Measurements from ENCODE around the gene RPS6KA3.
A peak's percentile ranks its signal among the peaks of the same experiment; 100 is the strongest.
"Not testable (repeated sequence)": the region's sequence is repeated elsewhere in the genome, so short reads cannot be mapped to it uniquely, and the experiment has no call there.

RPS6KA3 gene

GRCh38 chrX:20263474-20263873, 3.2 kb downstream of the RPS6KA3 start:
- no peak for DNase-seq

DNA sequence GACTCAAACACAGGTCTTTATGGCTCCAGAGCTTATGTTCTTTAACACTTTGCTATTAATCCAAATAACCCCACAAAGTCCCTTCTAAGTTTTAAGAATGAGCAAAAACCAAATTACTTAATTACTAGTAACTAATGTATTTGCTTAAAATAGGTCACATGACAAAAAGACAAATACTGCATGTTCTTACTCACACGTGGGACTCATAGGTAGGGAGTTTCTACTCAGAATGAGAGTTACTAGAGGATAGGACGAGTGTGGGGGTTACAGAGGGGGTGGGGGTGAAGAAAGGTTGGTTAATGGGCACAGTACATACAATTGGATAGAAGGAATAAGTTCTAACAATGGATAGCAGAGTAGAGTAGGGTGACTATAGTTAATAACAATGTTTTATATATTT, 5.8 kb downstream of the RPS6KA3 start:
- DNase-seq, result no peak

DNA sequence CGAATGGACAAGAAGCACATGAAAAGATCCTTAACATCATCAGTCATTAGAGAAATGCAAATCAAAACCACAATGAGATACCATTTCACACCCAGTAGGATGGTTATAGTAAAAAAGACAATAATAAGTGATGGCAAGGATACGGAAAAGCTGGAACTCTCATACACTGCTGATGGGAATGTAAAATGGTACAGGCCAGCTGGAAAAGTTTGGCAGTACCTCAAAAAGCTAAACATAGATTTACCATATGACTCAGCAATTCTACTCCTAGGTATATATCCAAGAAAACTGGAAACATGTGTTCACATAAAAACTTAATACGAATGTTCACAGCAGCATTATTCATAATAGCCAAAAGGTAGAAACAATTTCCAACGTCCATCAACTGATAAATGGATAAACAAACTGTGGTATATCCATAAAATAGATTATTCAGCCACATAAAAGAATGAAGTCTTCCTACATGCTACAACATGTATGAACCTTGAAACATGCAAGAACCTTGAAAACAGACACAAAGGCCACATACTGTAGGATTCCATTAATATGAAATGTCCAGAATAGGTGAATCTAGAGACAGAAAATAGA, 11.9 kb downstream of the RPS6KA3 start:
- DNase-seq, result no peak

DNA sequence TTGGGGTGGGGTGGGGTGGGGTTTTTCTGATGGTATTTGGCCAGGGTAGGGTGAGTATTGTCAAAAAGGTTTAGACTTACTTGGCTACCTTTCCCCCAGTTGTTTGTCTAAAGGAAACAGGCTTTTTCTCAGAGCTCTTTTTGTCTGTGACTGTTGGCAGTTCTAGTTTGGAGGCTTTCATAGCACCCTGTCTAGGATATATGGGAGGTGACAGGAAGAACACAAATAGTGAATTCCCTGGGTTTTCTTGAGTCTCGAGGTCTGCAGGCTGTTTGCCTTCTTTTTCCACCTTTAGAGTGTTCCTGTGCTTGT, 13.5 kb downstream of the RPS6KA3 start:
- no peak for DNase-seq

GRCh38 chrX:20252381-20253231, 14.1 kb downstream of the RPS6KA3 start:
- peak; percentile 66 for DNase-seq

DNA sequence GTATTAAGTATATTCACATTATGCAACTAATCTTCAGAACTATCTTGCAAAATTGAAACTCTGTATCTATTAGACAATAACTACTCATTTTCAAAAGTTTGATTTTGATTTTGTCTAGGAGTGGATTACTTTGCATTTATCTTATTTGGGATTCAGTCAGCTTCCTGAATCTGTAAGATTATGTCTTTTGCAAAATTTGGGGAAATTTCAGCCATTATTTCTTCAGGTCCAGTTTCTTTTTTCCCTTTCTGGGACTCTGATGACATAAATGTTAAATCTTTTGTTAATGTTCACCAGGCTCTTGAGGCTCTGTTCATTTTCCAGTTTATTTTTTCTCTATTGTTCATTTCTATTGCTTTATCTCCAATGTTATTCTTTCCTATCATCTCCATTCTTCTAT, 15.0 kb downstream of the RPS6KA3 start:
- no peak for DNase-seq

- not testable (repeated sequence) for DNase-seq
Observed at GRCh38 chrX:20250146-20250545, 16.6 kb downstream of the RPS6KA3 start.

GRCh38 chrX:20248592-20249192, 18.0 kb downstream of the RPS6KA3 start:
- no peak for DNase-seq

- no peak for DNase-seq
Observed at GRCh38 chrX:20244931-20245330, 21.8 kb downstream of the RPS6KA3 start.

DNA sequence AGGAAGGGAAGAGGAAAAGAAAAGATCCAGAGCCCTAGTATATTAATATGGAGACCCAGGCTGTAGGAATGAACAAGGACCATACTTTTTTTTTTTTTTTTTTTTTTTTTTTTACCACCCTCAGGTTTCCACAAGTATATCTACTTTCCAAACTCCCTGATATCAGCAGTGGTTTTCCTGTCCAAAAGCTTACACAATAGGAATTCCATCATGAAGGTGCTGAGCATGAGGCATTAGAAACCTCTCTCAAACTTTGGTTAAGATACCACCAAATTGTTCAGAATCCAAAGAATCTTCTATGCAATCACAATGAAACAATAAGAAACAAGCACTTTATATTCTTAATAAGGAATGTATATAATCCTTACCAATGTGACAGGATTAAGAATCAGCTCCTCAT, 26.5 kb downstream of the RPS6KA3 start:
- no peak for DNase-seq

- no peak for DNase-seq
Observed at GRCh38 chrX:20237864-20238263, 28.8 kb downstream of the RPS6KA3 start.

DNA sequence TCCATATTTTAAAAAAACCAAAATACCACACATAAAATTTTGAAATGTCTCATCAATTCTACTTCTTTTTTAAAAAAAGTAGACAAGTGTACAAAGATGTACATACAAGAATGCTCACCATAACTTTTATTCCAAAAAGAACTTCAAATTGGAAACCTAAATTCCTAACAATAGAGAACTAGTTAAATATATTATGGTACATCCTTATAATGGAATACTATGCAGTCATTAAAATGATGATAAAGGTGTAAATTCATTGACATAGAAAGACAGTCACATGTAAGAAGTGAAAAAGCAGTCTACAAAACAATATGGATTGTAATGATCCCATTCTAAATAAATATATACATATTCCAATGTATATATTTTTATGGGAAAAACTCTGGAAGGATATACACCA, 31.0 kb downstream of the RPS6KA3 start:
- no peak for DNase-seq

DNA sequence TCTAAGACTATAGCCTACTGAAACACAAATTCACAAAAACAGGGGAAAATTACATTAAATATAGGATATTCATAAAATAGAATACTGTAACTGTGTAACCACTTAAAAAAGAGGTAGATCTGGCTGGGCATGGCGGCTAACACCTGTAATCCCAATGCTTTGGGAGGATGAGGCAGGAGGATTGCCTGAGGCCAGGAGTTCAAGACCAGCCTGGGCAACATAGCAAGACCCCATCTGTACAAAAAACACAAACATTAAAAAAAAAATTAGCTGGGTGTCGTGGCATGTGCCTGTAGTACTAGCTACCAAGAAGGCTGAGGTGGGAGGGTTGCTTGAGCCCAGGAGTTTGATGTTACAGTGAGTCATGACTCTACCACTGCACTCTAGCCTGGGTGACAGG, 33.4 kb downstream of the RPS6KA3 start:
- DNase-seq, result no peak

GRCh38 chrX:20231598-20231997, 35.1 kb downstream of the RPS6KA3 start:
- DNase-seq, result no peak

DNA sequence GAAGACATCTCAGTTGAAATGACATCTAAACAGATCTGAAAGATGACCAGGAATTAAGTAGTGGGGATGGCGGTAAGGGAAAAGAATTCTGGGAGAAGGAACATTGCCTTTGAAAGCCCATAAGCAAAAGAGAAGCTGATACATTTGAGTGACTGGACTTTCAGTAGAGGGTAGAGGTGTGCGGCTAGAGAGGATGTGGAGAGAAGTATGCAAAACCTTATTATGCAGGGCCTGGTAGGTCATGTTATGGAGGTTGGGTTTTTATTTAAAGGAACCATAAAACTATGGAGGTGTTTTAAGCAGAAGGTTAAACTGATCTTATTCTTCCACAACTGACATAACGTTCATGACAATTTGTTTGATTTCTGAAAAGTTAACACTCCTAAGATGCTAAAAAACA, 36.3 kb downstream of the RPS6KA3 start:
- DNase-seq, result no peak

GRCh38 chrX:20229155-20229554, 37.6 kb downstream of the RPS6KA3 start:
- no peak for DNase-seq

GRCh38 chrX:20228245-20228644, 38.5 kb downstream of the RPS6KA3 start:
- no peak for DNase-seq

- DNase-seq, result no peak
Observed at GRCh38 chrX:20227116-20227515, 39.6 kb downstream of the RPS6KA3 start.

DNA sequence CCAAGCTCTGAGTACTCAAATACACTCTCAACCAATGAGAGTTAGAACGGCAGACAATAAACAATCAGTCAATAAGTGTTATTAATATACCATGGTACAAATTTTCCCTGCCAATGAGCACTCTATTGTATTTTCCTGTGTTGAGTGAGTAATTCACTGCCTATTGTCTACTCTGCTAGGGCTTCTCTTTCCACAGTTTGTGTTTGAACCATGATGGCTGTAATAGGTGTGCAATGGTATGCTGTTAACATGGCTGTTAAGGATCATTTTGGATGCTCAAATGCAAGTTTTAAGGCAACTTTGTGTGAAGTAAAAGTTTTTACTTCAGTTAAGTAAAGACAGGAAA, 41.2 kb downstream of the RPS6KA3 start:
- DNase-seq, result no peak

DNA sequence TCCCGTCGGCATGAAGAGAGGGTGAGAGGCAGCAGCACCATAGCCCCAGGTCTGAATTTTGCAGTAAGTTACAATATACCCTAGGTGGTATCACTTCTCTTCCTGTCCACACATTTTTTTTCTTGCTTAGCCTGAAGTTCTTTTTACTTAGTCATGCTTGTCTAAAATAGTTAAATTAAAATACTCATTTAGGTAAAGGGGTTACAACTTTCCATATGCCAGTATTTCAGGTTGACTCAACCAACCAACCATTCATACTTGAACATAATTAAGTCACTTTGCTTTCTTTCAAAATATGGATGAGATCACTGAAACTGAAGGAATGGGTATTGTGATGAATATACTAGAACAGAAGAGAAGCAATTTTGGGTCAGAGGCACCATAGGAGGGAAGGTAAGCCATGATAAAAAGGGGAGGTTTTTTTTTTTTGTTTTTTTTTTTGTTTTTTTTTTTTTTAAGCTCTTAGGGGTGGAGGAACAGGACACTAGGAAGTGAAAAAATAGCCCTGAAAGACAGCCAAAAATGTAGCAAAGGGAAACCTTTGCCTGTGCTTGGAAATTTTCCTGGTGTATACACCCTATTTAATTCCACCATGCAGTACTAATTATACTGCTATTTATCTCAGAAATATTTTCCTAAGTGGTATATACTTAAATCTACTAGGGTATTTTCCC, 41.8 kb downstream of the RPS6KA3 start:
- DNase-seq, result no peak

GRCh38 chrX:20221902-20222301, 44.8 kb downstream of the RPS6KA3 start:
- no peak for DNase-seq

DNA sequence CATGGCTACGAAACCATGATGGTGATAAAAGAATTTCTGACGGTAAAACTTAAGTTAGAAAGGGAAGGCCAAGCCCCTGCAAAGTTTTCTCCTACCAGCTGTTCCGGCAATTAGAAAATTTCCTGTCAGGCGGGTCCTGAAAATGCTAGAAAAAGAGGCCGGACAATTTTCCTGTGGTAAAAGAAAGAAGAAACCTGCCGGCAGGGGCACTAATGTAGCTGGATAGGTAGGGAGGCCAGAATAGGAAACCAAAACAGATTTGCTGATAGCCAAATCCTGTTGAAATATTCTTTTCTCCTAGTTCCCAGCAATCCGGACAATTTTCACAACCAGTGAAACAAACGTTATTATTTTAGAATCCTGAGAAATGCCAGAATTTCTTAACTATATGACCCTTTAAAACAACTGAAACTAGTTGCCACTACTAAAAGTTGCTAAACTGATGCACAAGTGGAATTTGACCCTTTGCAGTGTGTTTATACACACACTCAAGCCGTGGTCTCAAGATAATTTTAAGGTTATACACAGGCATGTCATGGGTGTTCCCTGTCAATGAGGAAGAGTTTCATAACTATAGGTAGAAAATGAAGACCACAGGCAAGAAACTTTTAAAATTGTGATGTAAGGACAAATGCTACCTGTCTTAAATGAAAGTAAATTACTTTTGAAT, 47.7 kb downstream of the RPS6KA3 start:
- DNase-seq, result no peak

- no peak for DNase-seq
Observed at GRCh38 chrX:20217906-20218305, 48.8 kb downstream of the RPS6KA3 start.
